H1 (cell line): ENCODE data around the gene POLR3H. TPM values are rescaled to one million over a fixed set of nuclear protein-coding genes. Genes with fewer than 3 reads are reported as not detected.

ENCODE experiments used
- CTCF ChIA-PET: fragments of 300-600 bp; sonication (Branson Sonifier 250); formaldehyde crosslinking; loops from one replicate; lab custom pipeline; 2021; ENCODE audit not compliant: partially characterized antibody; lab: Charles Lee
- POLR2A ChIA-PET: fragments of 300-600 bp; sonication (Branson Sonifier 250); formaldehyde crosslinking; loops from one replicate; lab custom pipeline; 2021; ENCODE audit warnings: inconsistent platforms; ENCODE audit not compliant: partially characterized antibody; lab: Charles Lee
- DNase-seq, 2 experiments: peaks; one replicate each; pipeline versions ENCODE4 v3.0.0 to v3.0.0-alpha.2; 2010 to 2022; ENCODE audit warnings: low spot score in 2 of 2, low read depth in 1 of 2, mixed read lengths in 1 of 2
- FAIRE-seq: peaks from 2 replicates; lab custom pipeline; 2011; peaks lifted over from hg19 to GRCh38; lab: Jason Lieb, UNC
- H2AFZ ChIP-seq: 2 replicates; pipeline ENCODE4 v1.8.1; 2012; ENCODE audit warnings: low read length, inconsistent platforms
- H2AK5ac ChIP-seq: 2 replicates; pipeline ENCODE4 v1.6.1; 2013; ENCODE audit warnings: low read depth, low read length
- H2BK120ac ChIP-seq: replicated peaks from 2 replicates; pipeline ENCODE3; 2013; ENCODE audit warnings: low read depth, low read length, inconsistent platforms
- H2BK12ac ChIP-seq: 2 replicates; pipeline ENCODE4 v1.6.1; 2013; ENCODE audit warnings: low read depth, low read length
- H2BK15ac ChIP-seq: 2 replicates; pipeline ENCODE4 v1.6.1; 2013; ENCODE audit warnings: low read length
- H2BK20ac ChIP-seq: 2 replicates; pipeline ENCODE4 v1.6.1; 2013; ENCODE audit warnings: low read length
- H2BK5ac ChIP-seq: 2 replicates; pipeline ENCODE4 v1.6.1; 2013; ENCODE audit warnings: low read depth, low read length
- H3K14ac ChIP-seq: 2 replicates; pipeline ENCODE4 v1.6.1; 2013; ENCODE audit warnings: inconsistent platforms; ENCODE audit not compliant: insufficient read length
- H3K18ac ChIP-seq: 2 replicates; pipeline ENCODE4 v1.6.1; 2013; ENCODE audit warnings: low read length; ENCODE audit errors: extremely low read depth
- H3K23ac ChIP-seq: 2 replicates; pipeline ENCODE4 v1.6.1; 2013; ENCODE audit warnings: inconsistent platforms; ENCODE audit not compliant: insufficient read length
- H3K23me2 ChIP-seq: 2 replicates; pipeline ENCODE4 v1.6.1; 2013; ENCODE audit warnings: low read depth, low read length
- H3K27ac ChIP-seq: 2 replicates; pipeline ENCODE4 v1.6.1; 2011; ENCODE audit warnings: low read depth, low read length, inconsistent platforms
- H3K27me3 ChIP-seq, 4 experiments: replicated peaks in 1 of 4; 1 replicate in 1 of 4; 2 replicates in 3 of 4; pipeline versions ENCODE4 v1.6.1 to v1.8.1; 2011 to 2013; ENCODE audit warnings: low read length in 3 of 4, mild to moderate bottlenecking in 3 of 4, inconsistent platforms in 2 of 4, mixed read lengths in 2 of 4, moderate library complexity in 1 of 4; ENCODE audit not compliant: control insufficient read depth in 3 of 4, insufficient read depth in 3 of 4; ENCODE audit errors: extremely low read depth in 1 of 4
- H3K36me3 ChIP-seq, 4 experiments: 2 replicates each; pipeline versions ENCODE4 v1.6.1 to v1.8.1; 2011 to 2013; ENCODE audit warnings: mild to moderate bottlenecking in 4 of 4, low read length in 3 of 4, moderate library complexity in 2 of 4, control low read depth in 1 of 4, inconsistent platforms in 1 of 4; ENCODE audit not compliant: insufficient read depth in 4 of 4, control insufficient read depth in 2 of 4
- H3K4ac ChIP-seq: replicated peaks from 2 replicates; pipeline ENCODE3; 2013; ENCODE audit warnings: low read length, low read depth, mixed read lengths, inconsistent platforms; ENCODE audit not compliant: insufficient read length
- H3K4me1 ChIP-seq, 4 experiments: replicated peaks in 1 of 4; 1 replicate in 1 of 4; 2 replicates in 3 of 4; pipeline versions ENCODE4 v1.6.1 to v1.8.1; 2011 to 2013; ENCODE audit warnings: low read length in 3 of 4, inconsistent platforms in 2 of 4, mixed read lengths in 1 of 4; ENCODE audit not compliant: insufficient read depth in 4 of 4, control insufficient read depth in 3 of 4
- H3K4me2 ChIP-seq, 2 experiments: 2 replicates each; pipeline versions ENCODE4 v1.6.1 to v1.8.1; 2011 to 2013; ENCODE audit warnings: low read depth in 2 of 2, low read length in 2 of 2, control low read depth in 1 of 2, inconsistent platforms in 1 of 2, mild to moderate bottlenecking in 1 of 2; ENCODE audit not compliant: insufficient read depth in 1 of 2
- H3K4me3 ChIP-seq, 4 experiments: fragments of 200-600, 300-600 bp in 1 of 4; sonication (generic), shearing (Covaris generic), sonication (Bioruptor Twin) in 1 of 4; 2 replicates each; pipeline versions ENCODE4 v1.5.1 to v1.8.1; 2011 to 2016; ENCODE audit warnings: low read length in 4 of 4, low read depth in 3 of 4, control low read depth in 2 of 4, inconsistent platforms in 2 of 4, mild to moderate bottlenecking in 2 of 4, mixed read lengths in 1 of 4, moderate library complexity in 1 of 4; ENCODE audit not compliant: insufficient read depth in 2 of 4; ENCODE audit errors: extremely low read depth in 1 of 4
- H3K56ac ChIP-seq: replicated peaks from 2 replicates; pipeline ENCODE3; 2013; ENCODE audit warnings: low read depth, mild to moderate bottlenecking, mixed read lengths, low read length, inconsistent platforms; ENCODE audit not compliant: insufficient read length
- H3K79me1 ChIP-seq: 2 replicates; pipeline ENCODE4 v1.6.1; 2013; ENCODE audit warnings: low read depth, low read length, control low read depth
- H3K79me2 ChIP-seq, 2 experiments: 2 replicates each; pipeline versions ENCODE4 v1.6.1 to v1.8.1; 2012 to 2013; ENCODE audit warnings: low read length in 2 of 2, mild to moderate bottlenecking in 2 of 2, inconsistent platforms in 1 of 2; ENCODE audit not compliant: insufficient read depth in 2 of 2, control insufficient read depth in 1 of 2
- H3K9ac ChIP-seq, 4 experiments: replicated peaks in 1 of 4; 1 replicate in 1 of 4; 2 replicates in 3 of 4; pipeline versions ENCODE4 v1.6.1 to v1.8.1; 2011 to 2013; ENCODE audit warnings: low read depth in 3 of 4, low read length in 3 of 4, control low read depth in 2 of 4, mild to moderate bottlenecking in 2 of 4, moderate library complexity in 2 of 4, inconsistent platforms in 1 of 4; ENCODE audit errors: extremely low read depth in 1 of 4
- H3K9me3 ChIP-seq, 2 experiments: 2 replicates each; pipeline versions ENCODE4 v1.6.1 to v1.8.1; 2012 to 2013; ENCODE audit warnings: mild to moderate bottlenecking in 2 of 2, moderate library complexity in 2 of 2, control low read depth in 1 of 2, inconsistent platforms in 1 of 2, low read depth in 1 of 2, low read length in 1 of 2, mixed read lengths in 1 of 2; ENCODE audit not compliant: insufficient read depth in 2 of 2
- H4K20me1 ChIP-seq, 2 experiments: replicated peaks in 1 of 2; 2 replicates each; pipeline versions ENCODE3 to v1.8.1; 2011 to 2013; ENCODE audit warnings: inconsistent platforms in 2 of 2, low read length in 2 of 2, mild to moderate bottlenecking in 1 of 2; ENCODE audit not compliant: insufficient read depth in 2 of 2, control insufficient read depth in 1 of 2
- H4K5ac ChIP-seq: 2 replicates; pipeline ENCODE4 v1.6.1; 2013; ENCODE audit warnings: low read length, low read depth, mixed read lengths, inconsistent platforms; ENCODE audit not compliant: insufficient read length
- H4K8ac ChIP-seq: 2 replicates; pipeline ENCODE4 v1.8.0; 2013; ENCODE audit warnings: mild to moderate bottlenecking, moderate library complexity, low read length, inconsistent platforms; ENCODE audit not compliant: insufficient read depth; ENCODE audit errors: extremely low read depth
- H4K91ac ChIP-seq: replicated peaks from 2 replicates; pipeline ENCODE3; 2013; ENCODE audit warnings: low read length, mixed read lengths, inconsistent platforms; ENCODE audit not compliant: insufficient read length
- ASH2L ChIP-seq: fragments of 200-600, 300-600 bp; sonication (generic); IDR thresholded peaks from one replicate; pipeline ENCODE4 v1.7.1; 2017; ENCODE audit warnings: low read length
- CHD1 ChIP-seq: IDR thresholded peaks from 2 replicates; pipeline ENCODE4 v1.6.1; 2012; ENCODE audit warnings: low read depth, low read length, improper control_type of control experiment
- GABPA ChIP-seq: IDR thresholded peaks from 2 replicates; pipeline ENCODE4 v1.6.1; 2011; ENCODE audit warnings: mild to moderate bottlenecking, low read length, moderate library complexity, borderline replicate concordance; ENCODE audit not compliant: insufficient read depth
- WGBS, 2 experiments: shearing (Covaris generic) in 1 of 2; methylation state at CpG; one replicate each; pipeline versions ENCODE4 v1.1.6 to v1.1.7; 2013 to 2015; ENCODE audit warnings: low lambda C conversion rate in 2 of 2, mixed read lengths in 2 of 2, inconsistent platforms in 1 of 2, low coverage in 1 of 2, missing lambda C conversion rate in 1 of 2; ENCODE audit not compliant: insufficient replicate concordance in 2 of 2, insufficient coverage in 1 of 2, insufficient read length in 1 of 2; ENCODE audit errors: extremely low coverage in 1 of 2, missing lambda C conversion rate in 1 of 2; 5-methylcytosine and 5-hydroxymethylcytosine counted together
- polyA plus RNA-seq, 7 experiments: library from polyadenylated mRNA; depleted of rRNA in 3 of 7; stranded (reverse) in 5 of 7; unstranded in 2 of 7; fragments of >200 nt in 5 of 7; fragments of 200-250 nt in 2 of 7; gene quantifications; 1 replicate in 5 of 7; 2 replicates in 1 of 7; 4 replicates in 1 of 7; pipeline versions ENCODE4 v1.2.1 to v1.2.3, GENCODE V29; 2011 to 2013; ENCODE audit warnings: missing spikeins in 2 of 7, mixed read lengths in 2 of 7
- total RNA-seq: library from RNA; stranded (reverse); fragmentation: NEBNext Ultra II Directional; extraction: Animal tissue kit (Norgen Biotek cat#: 25700); gene quantifications from 2 replicates; pipeline ENCODE4 v1.2.1, GENCODE V29; 2021

The POLR3H gene
- total and polyA plus RNA-seq, 2 of the 8 experiments (the other 6 are each of a cell fraction or from before 2014, with no cell fraction given): 29.7 to 39.2 TPM

GRCh38 chr22:41539146-41540005 lies 4.9 kb downstream of the POLR3H start:
- Histone ChIP-seq H2BK120ac (no peak overlapping the region), H4K20me1 (peaks cover 0 to 16% of the 10 kb centered on the region in 2 experiments), H3K27ac (no peak overlapping the region), H2BK15ac (no peak overlapping the region), H3K4me1 (peaks cover 0 to 5% (median 3%) of the 10 kb centered on the region in 4 experiments; a peak in 5 of 7 replicates), H3K23me2 (0 out of 2 replicates have a peak, but pooled peaks cover 2% of the 10 kb centered on the region), H4K5ac (no peak overlapping the region), H3K14ac (no peak overlapping the region), H3K23ac (no peak overlapping the region), H2AK5ac (no peak overlapping the region), H3K36me3 (peaks cover 0 to 8% (median 3%) of the 10 kb centered on the region in 4 experiments; a peak in 3 of 8 replicates), H3K4me3 (no peak overlapping the region), H2BK12ac (no peak overlapping the region), H2BK20ac (no peak overlapping the region), H3K56ac (no peak overlapping the region), H3K79me1 (peaks cover 12% of the 10 kb centered on the region), H3K79me2 (peaks cover 0 to 43% of the 10 kb centered on the region in 2 experiments; a peak in 3 of 4 replicates), H3K9me3 (no peaks in the 10 kb centered on the region), H2BK5ac (no peak overlapping the region), H2AFZ (no peak overlapping the region), H3K18ac (no peak overlapping the region), H3K9ac (no peak overlapping the region), H3K27me3 (no peaks in the 10 kb centered on the region), H3K4me2 (no peak overlapping the region), H4K91ac (no peak overlapping the region), H3K4ac (no peak overlapping the region), H4K8ac (no peak overlapping the region)
- POLR2A ChIA-PET: interaction anchor here (1.2 to 1.7 kb wide), 4 partner anchors 7 to 50 kb away, joined by 3 to 7 read pairs (median 3); partner anchors contain the start of gene PMM1
- no peak for DNase-seq
- CTCF ChIA-PET: interaction anchor here (1.0 to 2.8 kb wide), 5 partner anchors 12 to 141 kb away, joined by 3 to 21 read pairs (median 7); no protein-coding TSS in a partner anchor
- 94% methylated on average over 13 of the region's 13 CpGs; no CpG with 5 or more reads in 1 of the 2 experiments for WGBS, 2 experiments
- no peak for FAIRE-seq
- TF ChIP-seq ASH2L: no peak
- TF ChIP-seq CHD1: no peak
- no peak for TF ChIP-seq GABPA
